ENCODE results near the gene SLC23A2. TPM values are rescaled to one million over a fixed set of nuclear protein-coding genes. Genes with fewer than 3 reads are reported as not detected.

The SLC23A2 gene
- total RNA-seq, 1 donor from 2014 or later: 19.2 TPM

DNA sequence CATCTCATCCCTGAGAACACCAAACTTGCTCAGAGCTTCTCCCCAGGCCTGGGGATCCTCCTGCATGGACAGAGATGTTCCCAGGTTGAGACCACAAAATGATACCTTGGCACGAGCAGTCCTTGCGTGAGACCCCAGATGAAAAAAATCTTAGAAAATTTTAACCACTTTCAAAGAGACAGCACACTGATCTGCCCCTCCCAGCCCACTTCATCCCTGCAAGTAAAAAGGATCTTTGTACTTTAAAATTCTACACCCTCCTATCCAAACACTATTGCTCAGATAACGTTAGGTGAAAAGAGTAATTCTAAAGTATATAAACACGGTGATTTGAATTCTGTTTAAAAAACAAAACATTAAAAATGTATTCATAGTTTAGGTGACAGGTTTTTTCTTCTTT is 98.5 kb downstream of the SLC23A2 start:
- DNase-seq: no peak
- peaks cover 13% of the 10 kb centered on the region for H3K4me1 ChIP-seq
- no peaks in the 10 kb centered on the region for H3K9me3 ChIP-seq
- H3K36me3 ChIP-seq: peaks cover 29% of the 10 kb centered on the region
- no peak overlapping the region for H3K4me3 ChIP-seq
- H3K27me3 ChIP-seq (ENCODE audit: low read depth): no peaks in the 10 kb centered on the region
- ATAC-seq: no peak
- intact Hi-C loops (cut with DNase I): no loop called here
- TF ChIP-seq, protein P1, sequence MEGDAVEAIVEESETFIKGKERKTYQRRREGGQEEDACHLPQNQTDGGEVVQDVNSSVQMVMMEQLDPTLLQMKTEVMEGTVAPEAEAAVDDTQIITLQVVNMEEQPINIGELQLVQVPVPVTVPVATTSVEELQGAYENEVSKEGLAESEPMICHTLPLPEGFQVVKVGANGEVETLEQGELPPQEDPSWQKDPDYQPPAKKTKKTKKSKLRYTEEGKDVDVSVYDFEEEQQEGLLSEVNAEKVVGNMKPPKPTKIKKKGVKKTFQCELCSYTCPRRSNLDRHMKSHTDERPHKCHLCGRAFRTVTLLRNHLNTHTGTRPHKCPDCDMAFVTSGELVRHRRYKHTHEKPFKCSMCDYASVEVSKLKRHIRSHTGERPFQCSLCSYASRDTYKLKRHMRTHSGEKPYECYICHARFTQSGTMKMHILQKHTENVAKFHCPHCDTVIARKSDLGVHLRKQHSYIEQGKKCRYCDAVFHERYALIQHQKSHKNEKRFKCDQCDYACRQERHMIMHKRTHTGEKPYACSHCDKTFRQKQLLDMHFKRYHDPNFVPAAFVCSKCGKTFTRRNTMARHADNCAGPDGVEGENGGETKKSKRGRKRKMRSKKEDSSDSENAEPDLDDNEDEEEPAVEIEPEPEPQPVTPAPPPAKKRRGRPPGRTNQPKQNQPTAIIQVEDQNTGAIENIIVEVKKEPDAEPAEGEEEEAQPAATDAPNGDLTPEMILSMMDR (IDR thresholded peaks at IDR 0.05): no peak
- H3K27ac ChIP-seq: no peak overlapping the region

DNA sequence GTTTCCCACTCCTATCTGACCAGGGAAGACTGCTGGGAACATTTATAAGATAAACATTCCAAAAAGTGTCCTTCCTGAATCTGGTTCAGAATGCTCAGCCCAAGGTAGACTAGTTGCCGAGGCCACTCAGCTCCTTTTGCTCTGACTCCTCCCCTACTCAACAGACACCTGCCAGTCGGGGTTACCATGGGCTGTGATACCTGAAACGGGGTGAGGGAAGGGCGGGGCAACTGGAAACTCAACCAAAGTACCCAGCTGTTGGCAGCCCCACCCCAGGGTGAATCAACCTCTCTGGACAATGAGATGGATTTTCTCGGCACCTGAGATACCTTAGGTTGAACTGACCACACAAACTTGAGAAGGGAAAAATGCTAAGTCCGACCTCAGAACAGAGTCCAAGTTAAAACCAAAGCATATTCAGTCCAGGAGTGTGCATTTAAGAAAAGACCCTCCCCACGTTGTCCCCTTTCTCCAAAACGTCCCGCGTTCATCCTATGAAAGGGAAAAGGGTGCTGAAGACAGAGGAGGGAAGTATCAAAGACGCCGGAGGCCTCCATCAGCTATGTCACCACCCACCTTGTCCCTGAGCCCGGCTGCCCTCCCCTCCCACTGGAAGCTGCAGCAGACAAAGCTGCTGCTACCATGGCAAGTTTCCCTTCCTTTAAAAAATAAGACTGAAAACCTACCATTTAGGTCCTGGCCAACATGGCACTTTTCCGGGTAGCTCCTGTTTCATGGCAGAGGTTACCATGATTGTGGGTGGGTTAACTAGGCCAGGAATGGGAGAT is 100.1 kb downstream of the SLC23A2 start:
- no peaks in the 10 kb centered on the region for H3K27me3 ChIP-seq (ENCODE audit: low read depth)
- no peak for ATAC-seq
- H3K36me3 ChIP-seq: peaks cover 29% of the 10 kb centered on the region
- DNase-seq: no peak
- no peaks in the 10 kb centered on the region for H3K9me3 ChIP-seq
- intact Hi-C loops (cut with DNase I): no loop called here
- H3K4me3 ChIP-seq: no peak overlapping the region
- TF ChIP-seq, protein P1 (IDR thresholded peaks at IDR 0.05): no peak
- no peak overlapping the region for H3K27ac ChIP-seq
- peaks cover 14% of the 10 kb centered on the region for H3K4me1 ChIP-seq

DNA sequence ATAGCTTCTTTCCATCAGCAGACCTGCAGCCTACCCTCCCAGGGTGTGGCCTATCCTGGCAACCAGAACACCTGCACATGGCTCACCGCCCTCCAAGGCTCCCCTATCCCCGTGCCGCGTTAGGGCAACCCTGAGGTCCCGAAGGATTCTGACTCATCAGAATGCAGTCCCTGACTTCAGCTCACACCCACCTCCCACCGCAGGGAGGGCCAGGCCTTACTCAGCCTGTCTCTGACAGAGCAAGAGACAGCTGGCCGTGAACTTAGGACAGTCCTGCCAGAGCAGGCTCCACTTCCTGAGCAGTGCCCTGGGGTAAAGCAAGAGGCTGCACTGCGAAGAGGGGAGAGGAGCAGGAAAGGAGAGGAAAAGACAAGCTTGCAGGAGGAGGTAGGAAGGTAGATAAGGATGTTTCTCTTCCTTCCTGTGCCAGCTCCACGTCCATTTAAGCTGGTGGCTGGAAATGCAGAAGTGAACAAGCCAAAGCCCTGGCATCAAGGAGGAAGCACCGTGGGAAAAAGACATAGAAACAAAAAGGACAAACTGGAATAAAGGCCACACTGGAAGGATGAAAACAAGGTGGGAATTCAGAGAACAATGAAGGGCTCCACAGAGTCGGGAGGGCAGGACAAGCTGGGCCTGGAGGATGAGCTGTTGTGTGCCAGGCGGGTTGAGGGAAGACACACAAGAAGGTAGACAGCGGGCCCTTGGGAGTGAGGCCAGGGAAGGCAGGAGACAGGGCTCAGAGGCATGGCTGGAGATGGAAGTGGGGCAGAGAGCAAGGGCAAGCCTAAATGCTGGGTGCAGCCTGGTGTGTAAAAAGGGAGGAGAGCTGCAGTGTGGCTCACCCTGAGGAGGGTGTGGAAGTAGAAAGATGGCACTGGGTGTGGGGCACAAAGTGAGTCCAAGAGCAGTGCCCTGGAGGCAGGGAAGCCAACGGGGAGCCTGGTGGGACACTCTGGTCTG is 102.7 kb downstream of the SLC23A2 start:
- H3K36me3 ChIP-seq: peaks cover 29% of the 10 kb centered on the region

DNA sequence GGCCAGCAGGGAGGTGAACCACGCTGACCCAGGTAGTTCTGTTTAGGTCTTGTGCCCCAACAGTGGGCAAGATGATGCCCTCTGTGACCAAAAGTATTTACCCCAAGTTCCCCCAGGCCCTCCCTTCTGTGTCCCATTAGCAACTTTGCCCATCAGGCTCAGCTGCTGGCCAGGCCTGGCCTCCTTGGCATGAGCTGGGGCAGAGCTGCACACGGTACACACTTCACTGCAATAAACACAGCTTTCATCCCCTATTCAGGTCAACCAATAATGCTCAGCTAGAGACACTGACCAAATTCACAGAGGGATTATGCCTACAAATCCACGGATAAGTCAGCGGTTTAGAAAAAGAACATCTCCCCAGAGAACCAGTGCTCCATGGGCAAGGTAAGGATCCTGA is 103.7 kb downstream of the SLC23A2 start:
- Histone ChIP-seq H3K4me3 (no peak overlapping the region), H3K9me3 (no peaks in the 10 kb centered on the region), H3K36me3 (peaks cover 29% of the 10 kb centered on the region), H3K27me3 (ENCODE audit: low read depth) (no peaks in the 10 kb centered on the region), H3K27ac (no peak overlapping the region), H3K4me1 (peaks cover 14% of the 10 kb centered on the region)
- TF ChIP-seq, protein P1 (IDR thresholded peaks at IDR 0.05): no peak
- ATAC-seq (no peak), DNase-seq (no peak)
- intact Hi-C loops (cut with DNase I): no loop called here

More for the DNA sequence above, 102.7 kb downstream of the SLC23A2 start:
- H3K27ac ChIP-seq: no peak overlapping the region
- no peaks in the 10 kb centered on the region for H3K27me3 ChIP-seq (ENCODE audit: low read depth)
- no peak overlapping the region for H3K4me3 ChIP-seq
- TF ChIP-seq, protein P1 (IDR thresholded peaks at IDR 0.05): no peak
- H3K9me3 ChIP-seq: no peaks in the 10 kb centered on the region
- no peak for DNase-seq
- intact Hi-C loops (cut with DNase I): no loop called here
- peak; percentile 47 to 63 for ATAC-seq
- peaks cover 14% of the 10 kb centered on the region for H3K4me1 ChIP-seq

DNA sequence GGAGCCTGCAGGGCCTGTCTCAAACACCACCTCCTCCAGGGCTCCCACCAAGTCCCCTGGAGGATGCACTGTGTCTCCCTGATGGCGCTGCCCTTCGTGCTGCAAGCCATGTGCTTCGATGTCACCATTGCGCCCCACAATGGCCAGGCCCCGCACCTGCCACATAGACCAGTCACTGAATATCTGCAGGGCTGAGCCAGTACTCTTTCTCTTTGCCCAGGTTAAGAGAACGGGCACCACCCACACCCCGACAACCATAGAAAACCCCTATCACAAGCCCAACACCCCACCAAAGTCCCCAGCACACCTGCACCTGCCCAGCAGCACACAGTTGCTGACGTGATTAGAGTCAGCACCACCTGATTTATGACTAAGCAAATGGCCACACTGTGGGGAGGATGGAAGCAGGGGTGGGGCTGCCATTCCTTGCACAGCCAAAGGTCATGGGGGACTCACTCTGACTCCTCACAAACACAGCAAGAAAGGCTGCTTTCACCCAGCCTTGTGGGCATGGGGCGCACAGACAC is 104.3 kb downstream of the SLC23A2 start:
- H3K9me3 ChIP-seq: no peaks in the 10 kb centered on the region
- TF ChIP-seq, protein P1 (IDR thresholded peaks at IDR 0.05): no peak
- intact Hi-C loops (cut with DNase I): no loop called here
- H3K4me3 ChIP-seq: no peak overlapping the region
- no peak for ATAC-seq
- no peak overlapping the region for H3K27ac ChIP-seq
- H3K27me3 ChIP-seq (ENCODE audit: low read depth): no peaks in the 10 kb centered on the region
- DNase-seq: no peak
- H3K4me1 ChIP-seq: peaks cover 14% of the 10 kb centered on the region
- H3K36me3 ChIP-seq: peaks cover 23% of the 10 kb centered on the region

Measured in lower lobe of right lung (tissue), 2 donors.